IPS-18c (cell line): ENCODE results near the gene CDC37L1.
"Not testable (repeated sequence)": the region's sequence is repeated elsewhere in the genome, so short reads cannot be mapped to it uniquely, and the experiment has no call there.

Experiments
- H3K4me3 ChIP-seq: 2 replicates; pipeline ENCODE4 v1.7.0; 2013; ENCODE audit warnings: low read depth, mild to moderate bottlenecking, low read length, moderate library complexity; ENCODE audit not compliant: insufficient read depth
- H3K9me3 ChIP-seq: one replicate; pipeline ENCODE4 v1.6.1; 2013; ENCODE audit warnings: mild to moderate bottlenecking, low read length, moderate library complexity; ENCODE audit not compliant: control insufficient read depth, insufficient read depth

CDC37L1 gene

GRCh38 chr9:4679268-4680172 is at the start of gene CDC37L1:
Gene CDC37L1, plus strand, starts transcription at chr9:4679569. Its CDS starts 199 bp downstream, at chr9:4679768.
- Histone ChIP-seq H3K4me3 (peak within 1 kb of the TSS; percentile 96), H3K9me3 (no peaks in the 10 kb centered on the region)

DNA sequence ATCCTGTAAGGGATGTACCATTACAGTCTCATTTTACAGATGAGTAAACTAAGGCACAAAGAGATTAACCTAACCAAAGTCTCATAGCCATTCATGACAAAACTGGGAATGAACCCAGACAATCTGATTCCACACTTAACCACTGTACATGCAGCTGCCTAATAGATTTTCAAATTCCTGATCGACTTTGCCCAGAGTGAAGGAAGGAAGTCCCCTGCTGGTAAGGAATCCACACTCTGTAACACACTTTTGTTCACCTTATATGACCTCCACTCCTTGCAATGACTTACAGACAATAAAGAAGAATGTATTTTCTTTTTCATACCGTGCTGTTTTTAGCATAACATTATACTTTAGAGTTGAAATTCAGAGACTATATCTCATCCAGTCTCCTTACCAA is 48.5 kb upstream of the CDC37L1 start:
- Histone ChIP-seq H3K4me3 (no peak overlapping the region), H3K9me3 (no peaks in the 10 kb centered on the region)

DNA sequence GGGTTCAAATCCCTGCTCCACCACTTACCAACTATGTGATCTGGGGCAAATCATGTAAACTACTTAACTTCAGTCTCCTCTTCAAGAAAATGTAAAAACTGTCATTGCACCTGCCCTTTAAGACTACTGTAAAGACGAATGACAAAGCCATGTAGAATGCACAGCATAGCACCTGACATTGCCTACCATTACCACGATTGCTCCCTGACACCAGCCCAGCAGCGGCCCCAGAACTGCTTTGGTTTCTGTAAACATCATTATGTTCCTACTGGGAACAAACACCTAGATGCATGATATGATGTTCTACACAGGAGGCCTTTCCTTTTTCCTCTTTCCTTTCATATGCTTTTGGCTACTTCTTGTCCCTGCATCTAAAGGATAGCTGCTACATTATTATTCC is 40.4 kb upstream of the CDC37L1 start:
- Histone ChIP-seq H3K9me3 (no peaks in the 10 kb centered on the region), H3K4me3 (no peak overlapping the region)

- no peak overlapping the region for H3K4me3 ChIP-seq
- no peaks in the 10 kb centered on the region for H3K9me3 ChIP-seq
Measured at GRCh38 chr9:4639420-4639819, 39.9 kb upstream of the CDC37L1 start.

DNA sequence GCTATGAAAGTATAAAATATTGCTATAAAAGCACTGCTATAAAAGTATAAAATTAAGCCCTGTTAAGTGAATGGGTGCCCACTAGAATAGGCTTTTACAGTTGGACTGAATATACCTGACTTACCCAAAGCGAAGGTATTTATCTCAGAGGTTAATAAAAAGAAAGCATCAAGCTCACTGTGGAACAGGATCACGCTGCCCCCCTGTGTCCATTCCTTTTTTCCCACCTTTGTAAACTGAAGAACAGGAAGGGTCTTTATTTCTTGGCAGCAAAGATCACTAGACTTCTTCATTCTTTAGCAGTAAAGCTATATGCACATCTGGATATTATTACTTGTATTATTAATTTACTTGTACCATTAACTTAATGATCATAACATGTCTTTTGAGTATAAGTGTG is 39.3 kb upstream of the CDC37L1 start:
- Histone ChIP-seq H3K9me3 (no peaks in the 10 kb centered on the region), H3K4me3 (no peak overlapping the region)

- H3K4me3 ChIP-seq: no peak overlapping the region
Measured at GRCh38 chr9:4642351-4642750, 37.0 kb upstream of the CDC37L1 start.

DNA sequence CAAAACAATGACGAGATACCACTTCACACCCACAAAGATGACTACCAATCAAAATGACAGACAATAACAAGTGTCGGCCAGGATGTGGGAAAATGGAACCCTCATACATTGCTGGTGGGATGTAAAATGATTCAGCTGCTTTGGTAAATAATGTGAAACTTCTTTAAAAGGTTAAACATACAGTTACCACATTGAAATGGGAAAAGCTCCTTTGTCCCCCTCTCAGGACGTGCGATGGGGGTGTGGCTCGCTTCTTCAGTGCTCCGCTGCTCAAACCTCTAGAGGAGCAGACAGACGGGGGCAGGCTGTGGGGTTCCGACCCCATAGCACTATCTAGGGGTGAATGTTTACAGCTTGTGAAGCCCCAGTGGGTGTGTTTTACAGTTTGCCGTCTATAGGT is 25.3 kb upstream of the CDC37L1 start:
- Histone ChIP-seq H3K4me3 (no peak overlapping the region), H3K9me3 (no peaks in the 10 kb centered on the region)

More at GRCh38 chr9:4642351-4642750, 37.0 kb upstream of the CDC37L1 start:
- no peaks in the 10 kb centered on the region for H3K9me3 ChIP-seq

DNA sequence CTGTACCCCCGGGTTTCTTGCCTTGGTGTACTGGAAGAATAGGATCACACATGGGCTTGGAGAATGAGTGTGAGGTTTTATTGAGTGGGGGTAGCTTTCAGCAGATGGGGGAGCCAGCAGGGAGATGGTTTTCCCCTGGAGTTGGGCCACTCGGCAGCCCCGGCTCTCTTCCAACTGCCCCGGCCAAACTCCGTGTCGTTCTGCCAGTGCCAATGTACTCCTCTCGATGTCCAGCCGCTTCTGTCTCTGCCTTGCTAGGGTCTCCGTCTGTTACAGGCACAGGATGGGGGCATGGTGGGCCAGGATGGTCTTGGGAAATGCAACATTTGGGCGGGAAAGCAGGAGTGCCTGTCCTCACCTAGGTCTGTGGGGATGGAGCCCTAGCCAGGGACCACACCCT is 24.8 kb upstream of the CDC37L1 start:
- H3K9me3 ChIP-seq: no peaks in the 10 kb centered on the region
- H3K4me3 ChIP-seq: no peak overlapping the region

DNA sequence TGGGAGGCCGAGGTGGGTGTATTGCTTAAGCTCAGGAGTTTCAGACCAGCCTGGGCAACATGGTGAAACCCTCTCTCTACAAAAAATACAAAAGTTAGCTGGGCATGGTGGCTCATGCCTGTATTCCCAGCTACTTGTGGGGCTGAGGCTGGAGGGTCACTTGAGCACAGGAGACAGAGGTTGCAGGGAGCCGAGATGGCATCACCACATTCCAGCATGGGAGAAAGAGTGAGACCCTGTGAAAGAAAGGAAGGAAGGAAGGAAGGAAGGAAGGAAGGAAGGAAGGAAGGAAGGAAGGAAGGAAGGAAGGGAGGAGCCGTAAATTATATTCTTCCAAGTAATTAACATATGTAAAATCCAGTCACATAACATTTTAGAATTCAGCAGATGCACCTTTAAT is 23.2 kb upstream of the CDC37L1 start:
- not testable (repeated sequence) for H3K9me3 ChIP-seq, H3K4me3 ChIP-seq

DNA sequence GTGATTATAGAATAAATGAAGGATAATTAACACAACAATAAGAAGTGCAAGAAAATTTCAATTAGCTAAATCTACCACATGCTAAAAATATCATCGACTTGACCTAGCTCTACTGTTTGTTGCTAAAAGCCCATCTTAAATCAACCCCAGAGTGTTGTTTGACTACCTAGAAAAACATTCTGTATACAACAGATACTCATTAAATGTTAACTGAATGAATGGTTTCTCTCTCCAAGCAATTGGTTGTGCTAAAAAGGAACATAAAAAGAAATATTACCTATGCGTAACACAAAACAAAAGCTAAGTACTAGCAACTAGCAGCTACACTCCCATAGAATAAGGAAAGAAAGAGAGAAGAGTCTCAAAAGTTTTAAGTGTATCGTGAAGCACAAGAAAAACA is 22.7 kb upstream of the CDC37L1 start:
- Histone ChIP-seq H3K4me3 (no peak overlapping the region), H3K9me3 (no peaks in the 10 kb centered on the region)

GRCh38 chr9:4657426-4658159 is 21.8 kb upstream of the CDC37L1 start:
- Histone ChIP-seq H3K9me3 (no peaks in the 10 kb centered on the region), H3K4me3 (no peak overlapping the region)

- not testable (repeated sequence) for H3K4me3 ChIP-seq, H3K9me3 ChIP-seq
Measured at GRCh38 chr9:4660665-4661064, 18.7 kb upstream of the CDC37L1 start.

GRCh38 chr9:4661165-4661564 is 18.2 kb upstream of the CDC37L1 start:
- Histone ChIP-seq H3K4me3 (no peak overlapping the region), H3K9me3 (no peaks in the 10 kb centered on the region)

- peak overlapping the region; percentile 89; the same call in 1 of the 2 replicates for H3K4me3 ChIP-seq
- no peaks in the 10 kb centered on the region for H3K9me3 ChIP-seq
Measured at GRCh38 chr9:4661611-4662010, 17.8 kb upstream of the CDC37L1 start.

GRCh38 chr9:4662108-4662988 is 17.0 kb upstream of the CDC37L1 start, which contains the start of gene PLPP6:
Gene PLPP6, plus strand, starts transcription at chr9:4662294. Its CDS starts 82 bp downstream, at chr9:4662376.
- H3K9me3 ChIP-seq: no peaks in the 10 kb centered on the region
- H3K4me3 ChIP-seq: peak within 1 kb of the TSS; percentile 89

- no peaks in the 10 kb centered on the region for H3K9me3 ChIP-seq
- H3K4me3 ChIP-seq: peak overlapping the region; percentile 89
Measured at GRCh38 chr9:4662989-4663792, 16.2 kb upstream of the CDC37L1 start.
